T-helper 1 cell treated with Interleukin-12 subunit alpha and Interleukin-12 subunit beta and Interleukin-4 antibody, amounts not matched to agents 30 μg/mL and 1 μg/mL, for 36 hours (primary cell): Measurements from ENCODE around the gene C20orf96.
A peak's percentile ranks its signal among the peaks of the same experiment; 100 is the strongest.
"Not testable (repeated sequence)": the region's sequence is repeated elsewhere in the genome, so short reads cannot be mapped to it uniquely, and the experiment has no call there.

ENCODE experiments used
- H3K27ac Mint-ChIP-seq: one replicate; pipeline ENCODE4 v1.8.0; 2021; ENCODE audit warnings: mild to moderate bottlenecking, mixed read lengths
- H3K27me3 Mint-ChIP-seq: one replicate; pipeline ENCODE4 v1.8.0; 2021; ENCODE audit warnings: low read depth, mixed read lengths
- H3K36me3 Mint-ChIP-seq: one replicate; pipeline ENCODE4 v1.8.0; 2021; ENCODE audit warnings: low read depth, mixed read lengths
- H3K4me1 Mint-ChIP-seq: one replicate; pipeline ENCODE4 v1.8.0; 2021; ENCODE audit warnings: low read depth, mixed read lengths
- H3K4me3 Mint-ChIP-seq: one replicate; pipeline ENCODE4 v1.8.0; 2021; ENCODE audit warnings: mild to moderate bottlenecking, moderate library complexity, mixed read lengths
- H3K9me3 Mint-ChIP-seq: one replicate; pipeline ENCODE4 v1.8.0; 2021; ENCODE audit warnings: mixed read lengths

Gene C20orf96

DNA sequence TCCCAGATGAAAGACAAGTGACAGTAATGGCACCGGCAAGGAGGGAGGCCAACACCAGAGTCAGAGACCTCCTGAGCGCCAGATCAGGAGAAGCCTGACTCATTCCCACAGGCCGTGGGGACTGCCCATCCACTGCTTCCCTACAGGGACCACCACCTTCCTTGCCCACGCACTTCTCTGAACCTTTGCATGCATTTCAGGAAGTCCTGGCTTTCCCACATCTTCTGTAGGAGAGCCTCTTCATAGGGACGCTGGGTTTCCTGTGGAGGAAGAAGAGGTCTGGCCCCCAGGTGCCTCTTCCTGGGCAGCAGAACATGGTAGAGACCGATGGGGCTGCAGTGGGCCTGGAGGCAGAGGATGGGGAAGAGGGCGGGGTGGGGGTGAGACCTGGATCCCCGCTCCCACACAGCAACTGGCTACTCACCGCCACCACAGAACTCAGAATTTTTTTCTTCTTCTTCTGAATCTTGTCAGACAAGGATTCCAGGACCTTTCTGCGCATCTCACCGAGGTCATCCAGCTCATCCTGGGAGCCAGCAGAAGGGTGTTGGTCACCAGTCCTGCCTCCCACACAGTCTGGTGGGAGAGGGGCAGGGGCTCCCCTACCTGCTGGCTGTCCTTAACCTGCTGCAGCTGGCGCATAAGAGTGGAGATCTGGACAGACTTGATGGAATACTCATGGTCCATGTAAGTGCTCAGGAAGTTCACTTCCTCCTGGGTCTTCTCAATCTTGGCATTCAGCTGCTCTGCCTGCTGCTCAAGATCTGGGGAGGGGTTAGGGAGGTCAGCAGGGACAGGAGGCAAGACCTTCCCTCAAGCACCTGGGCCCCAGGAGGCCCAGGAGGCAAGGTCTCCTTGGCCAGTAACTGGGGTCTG lies 13.7 kb downstream of the C20orf96 start:
- H3K27me3 Mint-ChIP-seq = no peaks in the 10 kb centered on the region
- no peak overlapping the region for H3K27ac Mint-ChIP-seq
- H3K4me1 Mint-ChIP-seq = no peaks in the 10 kb centered on the region
- peaks cover 10% of the 10 kb centered on the region for H3K36me3 Mint-ChIP-seq
- H3K4me3 Mint-ChIP-seq = no peak overlapping the region
- no peaks in the 10 kb centered on the region for H3K9me3 Mint-ChIP-seq

DNA sequence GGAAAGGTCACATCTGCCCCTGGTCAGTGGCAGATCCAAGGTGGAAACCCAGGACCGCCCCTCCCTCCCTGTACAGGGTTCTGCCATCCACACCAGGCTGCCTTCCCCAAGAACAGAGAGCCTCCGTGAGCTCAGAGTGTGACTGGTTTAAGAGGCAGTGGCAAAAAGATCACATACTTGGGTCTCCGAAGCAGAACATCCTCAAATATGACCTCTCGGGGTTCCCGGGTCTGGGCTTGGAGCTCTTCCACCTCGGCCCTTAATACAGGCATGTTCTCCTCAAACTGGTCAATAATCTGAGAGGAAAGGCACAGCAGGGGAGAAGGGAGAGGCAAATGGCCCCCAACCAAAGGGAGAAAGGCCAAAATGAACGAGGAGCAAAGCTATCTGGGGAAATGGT lies 14.8 kb downstream of the C20orf96 start:
- Mint-ChIP-seq H3K4me3 (no peak overlapping the region), H3K9me3 (no peaks in the 10 kb centered on the region), H3K4me1 (no peaks in the 10 kb centered on the region), H3K36me3 (peaks cover 8% of the 10 kb centered on the region), H3K27ac (no peak overlapping the region), H3K27me3 (no peaks in the 10 kb centered on the region)

DNA sequence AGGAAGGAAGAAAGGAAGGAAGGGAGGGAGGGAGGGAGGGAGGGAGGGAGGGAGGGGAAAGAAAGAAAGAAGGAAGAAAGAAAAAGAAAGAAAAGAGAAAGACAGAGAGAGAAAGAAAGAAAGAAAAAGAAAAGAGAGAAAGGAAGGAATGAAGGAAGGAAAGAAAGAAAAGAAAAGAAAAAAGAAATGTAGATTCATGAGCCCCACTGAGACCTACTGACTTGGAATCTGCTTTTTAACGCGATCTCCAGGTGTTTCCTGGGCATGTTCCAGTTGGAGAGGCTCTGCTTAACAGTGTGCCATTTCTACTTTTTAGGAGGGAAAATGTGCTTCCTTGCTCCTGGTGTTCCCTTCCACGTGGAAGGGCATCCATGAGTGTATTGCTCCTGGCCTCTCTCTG lies 16.7 kb downstream of the C20orf96 start:
- H3K27me3 Mint-ChIP-seq = no peaks in the 10 kb centered on the region
- peaks cover 8% of the 10 kb centered on the region for H3K36me3 Mint-ChIP-seq
- no peak overlapping the region for H3K27ac Mint-ChIP-seq
- no peak overlapping the region for H3K4me3 Mint-ChIP-seq
- no peaks in the 10 kb centered on the region for H3K9me3 Mint-ChIP-seq
- H3K4me1 Mint-ChIP-seq = no peaks in the 10 kb centered on the region

DNA sequence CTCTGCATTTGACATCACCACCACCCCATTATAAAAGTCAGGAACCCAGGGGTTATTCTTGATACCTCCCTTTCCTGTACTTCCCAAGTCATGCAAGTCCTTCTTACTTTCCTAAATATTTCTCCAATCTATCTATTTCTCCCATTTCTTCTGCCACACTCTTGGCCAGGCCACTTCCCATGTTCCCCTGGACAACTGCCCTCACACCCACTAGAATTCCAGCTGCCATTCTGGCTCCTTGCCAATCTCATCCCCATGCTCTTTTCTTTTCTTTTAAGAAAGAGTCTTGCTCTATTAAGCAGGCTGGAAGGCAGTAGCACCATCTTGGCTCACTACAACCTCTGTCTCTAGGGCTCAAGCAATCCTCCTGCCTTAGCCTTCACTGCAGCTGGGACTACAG lies 17.8 kb downstream of the C20orf96 start:
- Mint-ChIP-seq H3K4me1 (no peaks in the 10 kb centered on the region), H3K27me3 (no peaks in the 10 kb centered on the region), H3K9me3 (no peaks in the 10 kb centered on the region), H3K27ac (no peak overlapping the region), H3K4me3 (no peak overlapping the region), H3K36me3 (peaks cover 5% of the 10 kb centered on the region)

DNA sequence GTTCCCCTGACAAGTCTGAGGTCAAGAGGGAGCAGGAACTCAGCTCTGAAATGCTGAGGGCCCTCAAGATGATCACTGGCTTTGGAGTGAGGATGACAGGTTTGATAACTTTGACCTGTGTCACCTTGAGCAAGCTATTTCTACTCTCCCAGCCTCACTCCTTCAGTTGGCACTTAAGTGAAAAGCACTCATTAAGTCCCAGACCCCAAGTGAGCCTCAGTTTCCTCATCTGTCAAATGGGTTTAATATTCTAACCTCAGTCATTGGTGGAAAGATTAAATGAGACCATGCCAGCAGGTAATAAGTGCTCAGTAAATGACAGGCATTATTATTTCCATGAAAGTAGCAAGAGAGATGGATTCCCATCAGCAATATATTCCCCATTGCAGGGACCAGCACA lies 19.0 kb downstream of the C20orf96 start:
- no peak overlapping the region for H3K27ac Mint-ChIP-seq
- peaks cover 5% of the 10 kb centered on the region for H3K36me3 Mint-ChIP-seq
- H3K9me3 Mint-ChIP-seq = no peaks in the 10 kb centered on the region
- peaks cover 4% of the 10 kb centered on the region for H3K27me3 Mint-ChIP-seq
- peaks cover 7% of the 10 kb centered on the region for H3K4me1 Mint-ChIP-seq
- no peak overlapping the region for H3K4me3 Mint-ChIP-seq

DNA sequence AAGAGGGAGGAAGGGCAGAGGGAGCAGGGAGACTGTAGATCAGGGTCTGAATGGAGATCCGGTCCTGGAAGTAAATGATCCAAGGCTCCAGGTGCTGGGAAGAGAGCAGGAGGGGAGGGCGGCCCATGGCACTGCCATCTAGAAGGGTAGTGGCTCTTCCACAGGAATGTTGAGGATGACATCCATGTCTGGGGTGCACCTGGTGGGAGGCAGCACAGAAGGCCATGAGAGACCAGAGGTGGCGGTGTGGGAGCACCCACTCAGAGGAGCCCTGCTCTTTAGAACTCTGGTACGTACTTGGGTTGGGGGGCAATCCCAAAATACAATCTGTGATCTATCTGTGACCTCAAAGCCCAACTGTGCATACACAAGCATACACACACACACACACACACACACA lies 19.5 kb downstream of the C20orf96 start:
- Mint-ChIP-seq H3K4me1 (peaks cover 10% of the 10 kb centered on the region), H3K4me3 (no peak overlapping the region), H3K9me3 (no peaks in the 10 kb centered on the region), H3K27ac (no peak overlapping the region), H3K27me3 (peaks cover 9% of the 10 kb centered on the region), H3K36me3 (peaks cover 3% of the 10 kb centered on the region)

DNA sequence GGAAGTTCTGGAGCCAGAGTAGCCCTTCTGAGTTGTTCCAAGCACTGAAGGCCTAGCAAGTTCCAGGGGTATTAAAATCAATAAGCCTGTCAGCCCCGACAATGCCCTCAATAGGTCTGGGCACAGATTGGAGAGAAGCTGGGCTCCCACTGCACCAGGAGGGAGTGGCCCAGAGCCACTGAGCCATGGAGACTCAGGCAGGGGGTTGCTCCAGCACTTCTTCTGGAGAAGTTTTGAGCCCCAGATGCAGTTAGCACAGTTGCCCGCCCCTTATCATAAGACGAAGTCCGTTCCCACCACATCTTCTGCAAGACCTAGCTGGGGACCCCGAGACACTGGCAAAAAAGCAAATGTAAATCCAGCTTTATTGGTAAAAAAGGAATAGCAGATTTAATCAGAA lies 20.0 kb downstream of the C20orf96 start:
- peaks cover 10% of the 10 kb centered on the region for H3K4me1 Mint-ChIP-seq
- H3K27ac Mint-ChIP-seq = no peak overlapping the region
- no peaks in the 10 kb centered on the region for H3K9me3 Mint-ChIP-seq
- H3K4me3 Mint-ChIP-seq = no peak overlapping the region
- peaks cover 9% of the 10 kb centered on the region for H3K27me3 Mint-ChIP-seq
- no peaks in the 10 kb centered on the region for H3K36me3 Mint-ChIP-seq

DNA sequence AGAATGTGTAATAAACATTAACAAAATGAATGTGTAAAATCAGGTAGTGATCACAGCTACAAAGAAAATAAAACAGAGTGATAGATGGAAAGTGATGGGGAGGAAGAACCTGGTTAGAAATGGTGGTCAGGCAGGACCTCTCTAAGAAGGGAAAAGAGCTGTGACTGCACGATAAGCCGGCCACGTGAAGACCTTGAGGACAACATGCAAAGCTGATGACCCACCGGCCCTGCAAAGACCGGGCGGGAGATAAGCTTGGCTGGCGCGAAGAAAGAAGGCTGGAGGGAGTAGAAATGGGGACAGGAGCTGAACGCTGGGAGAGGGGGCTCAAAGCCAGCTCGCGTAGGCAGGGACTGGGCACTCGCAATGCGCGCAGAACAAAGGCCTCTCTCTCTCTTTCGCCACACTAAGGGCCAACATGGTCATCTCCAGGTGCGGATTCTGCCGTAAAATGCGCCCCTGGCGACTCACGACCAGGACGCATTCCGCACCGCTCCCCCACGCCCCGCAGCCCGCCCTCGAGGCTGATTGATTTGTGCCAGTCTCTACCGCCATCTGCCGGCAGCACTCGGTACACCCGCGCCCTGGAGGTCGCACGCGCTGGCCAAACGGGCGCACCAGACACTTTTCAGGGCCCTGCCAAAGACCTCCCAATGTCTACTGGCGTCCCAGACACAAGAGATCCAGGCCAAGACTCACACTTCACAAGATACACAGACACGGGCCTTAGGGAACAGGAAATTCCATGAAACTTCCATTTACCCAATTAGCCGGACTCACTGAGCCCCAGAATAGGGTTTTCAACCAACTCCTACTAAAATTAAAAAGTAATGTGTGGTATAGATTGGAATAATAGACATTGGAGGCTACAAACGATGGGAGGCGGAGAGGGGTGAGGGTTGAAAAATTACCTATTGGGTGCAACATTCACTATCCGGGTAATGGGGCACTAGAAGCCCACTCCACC lies 23.7 kb downstream of the C20orf96 start:
- H3K9me3 Mint-ChIP-seq = no peaks in the 10 kb centered on the region
- no peak overlapping the region for H3K27ac Mint-ChIP-seq
- H3K4me3 Mint-ChIP-seq = peak overlapping the region; percentile 80
- no peaks in the 10 kb centered on the region for H3K36me3 Mint-ChIP-seq
- peaks cover 10% of the 10 kb centered on the region for H3K4me1 Mint-ChIP-seq
- peaks cover 13% of the 10 kb centered on the region for H3K27me3 Mint-ChIP-seq

DNA sequence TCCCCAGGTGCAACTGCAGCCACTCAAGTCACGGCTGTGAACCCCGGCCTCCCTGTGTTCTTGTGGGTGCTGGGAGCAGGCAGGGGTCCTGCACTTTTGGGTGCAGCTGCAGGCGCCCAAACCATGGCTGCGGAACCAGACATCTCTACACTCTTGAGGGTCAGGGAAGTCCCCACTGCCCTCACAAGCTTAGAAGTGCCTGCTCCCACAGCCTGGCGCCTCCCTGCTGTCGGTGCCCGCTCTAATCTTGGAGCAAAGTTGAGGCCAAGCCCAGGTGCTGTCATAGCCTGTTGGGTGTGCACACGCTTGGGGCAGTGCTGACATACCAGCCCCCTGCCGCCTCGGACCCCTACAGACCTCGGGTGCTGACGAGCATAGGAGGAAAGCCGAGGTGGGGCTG lies 26.8 kb downstream of the C20orf96 start:
- H3K4me3 Mint-ChIP-seq = no peak overlapping the region
- H3K27me3 Mint-ChIP-seq = peaks cover 13% of the 10 kb centered on the region
- no peaks in the 10 kb centered on the region for H3K9me3 Mint-ChIP-seq
- no peaks in the 10 kb centered on the region for H3K36me3 Mint-ChIP-seq
- H3K4me1 Mint-ChIP-seq = peaks cover 15% of the 10 kb centered on the region
- no peak overlapping the region for H3K27ac Mint-ChIP-seq

DNA sequence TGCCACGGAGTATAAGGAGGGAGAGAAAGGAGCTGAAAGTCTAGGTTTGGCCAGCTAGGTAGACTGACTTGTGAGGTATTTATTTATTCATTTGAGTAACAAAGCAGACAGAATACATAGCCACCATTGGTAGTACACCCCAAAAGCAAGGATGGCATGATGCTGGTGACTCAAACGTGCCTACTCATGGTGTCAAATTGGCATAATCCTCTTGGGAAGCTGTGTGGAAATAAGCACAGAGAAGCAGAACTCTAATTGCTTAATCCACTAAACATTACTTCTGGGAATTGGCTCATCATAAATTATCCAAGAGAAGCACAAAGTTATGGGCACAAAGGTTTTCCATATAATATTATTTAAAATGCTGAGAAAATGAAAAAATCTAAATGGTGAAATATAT lies 30.6 kb downstream of the C20orf96 start:
- H3K4me1 Mint-ChIP-seq = peaks cover 10% of the 10 kb centered on the region
- H3K36me3 Mint-ChIP-seq = no peaks in the 10 kb centered on the region
- H3K9me3 Mint-ChIP-seq = no peaks in the 10 kb centered on the region
- no peak overlapping the region for H3K27ac Mint-ChIP-seq
- H3K4me3 Mint-ChIP-seq = no peak overlapping the region
- no peaks in the 10 kb centered on the region for H3K27me3 Mint-ChIP-seq

DNA sequence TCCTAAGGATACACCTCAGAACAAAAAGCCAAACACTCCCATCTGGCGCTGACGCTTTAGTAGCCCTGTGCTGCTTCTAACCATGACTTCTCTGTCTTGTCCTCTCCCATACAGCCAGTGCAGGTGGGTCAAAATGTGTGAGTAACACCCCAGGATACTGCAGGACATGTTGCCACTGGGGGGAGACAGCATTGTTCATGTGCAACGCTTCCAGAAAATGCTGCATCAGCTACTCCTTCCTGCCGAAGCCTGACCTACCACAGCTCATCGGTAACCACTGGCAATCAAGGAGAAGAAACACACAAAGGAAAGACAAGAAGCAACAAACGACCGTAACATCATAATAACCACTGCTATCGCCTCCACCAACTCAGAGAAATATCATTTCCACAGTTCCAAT lies 31.6 kb downstream of the C20orf96 start:
- H3K4me1 Mint-ChIP-seq = peaks cover 10% of the 10 kb centered on the region
- H3K36me3 Mint-ChIP-seq = no peaks in the 10 kb centered on the region
- H3K4me3 Mint-ChIP-seq = no peak overlapping the region
- H3K27ac Mint-ChIP-seq = no peak overlapping the region
- no peaks in the 10 kb centered on the region for H3K9me3 Mint-ChIP-seq
- H3K27me3 Mint-ChIP-seq = no peaks in the 10 kb centered on the region

DNA sequence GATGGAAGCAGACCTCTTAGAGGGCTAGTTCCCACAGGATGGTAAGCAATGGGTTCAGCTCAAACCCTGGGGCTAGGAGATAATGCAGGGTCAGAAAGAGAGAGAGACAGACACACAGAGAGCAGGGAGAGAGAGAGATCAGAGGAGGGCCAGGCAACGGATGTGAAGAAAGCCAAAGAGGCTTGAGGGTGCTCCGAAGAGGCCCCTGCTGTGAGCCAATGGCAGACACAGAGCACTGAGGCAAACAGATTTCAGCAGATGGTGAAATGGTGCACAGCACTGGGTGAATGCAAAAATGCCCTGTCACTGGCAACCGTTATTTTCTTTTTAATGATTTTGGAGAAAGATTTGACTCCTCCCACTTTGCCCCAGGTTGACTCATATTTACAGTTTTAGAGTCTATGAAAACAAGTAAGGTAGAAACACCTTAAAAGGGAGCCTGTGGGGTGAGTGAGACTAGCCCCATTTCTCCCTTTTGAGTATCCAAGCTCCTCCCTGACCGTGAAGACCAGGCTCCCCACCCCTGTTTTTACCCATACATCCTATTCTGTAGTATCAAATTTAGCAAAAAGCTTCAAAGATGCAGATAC lies 32.2 kb downstream of the C20orf96 start:
- Mint-ChIP-seq H3K9me3 (no peaks in the 10 kb centered on the region), H3K27ac (no peak overlapping the region), H3K27me3 (no peaks in the 10 kb centered on the region), H3K4me3 (no peak overlapping the region), H3K36me3 (no peaks in the 10 kb centered on the region), H3K4me1 (peaks cover 10% of the 10 kb centered on the region)

DNA sequence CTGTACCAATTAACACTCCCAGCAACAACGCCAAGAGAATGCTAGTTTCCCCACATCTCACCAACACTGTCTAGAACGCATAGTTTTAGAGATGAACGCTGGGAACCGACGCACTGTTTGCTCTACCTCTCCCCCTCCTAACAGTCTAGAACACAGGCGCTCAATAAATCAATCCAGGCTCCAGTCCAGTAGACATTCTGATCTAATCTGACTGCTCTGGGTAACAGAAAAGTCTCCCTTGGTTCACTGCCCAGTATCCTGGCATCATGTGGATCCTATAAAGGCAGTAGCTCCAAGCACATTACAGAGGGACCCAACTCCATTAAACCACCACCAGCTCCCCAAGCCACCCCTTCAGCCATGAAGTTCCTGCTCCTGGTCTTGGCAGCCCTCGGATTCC lies 33.1 kb downstream of the C20orf96 start, which contains the start of gene DEFB132:
TSS of gene DEFB132 (plus strand) at position 306 of the 400 bp plus-strand sequence. CDS start at position 361, 55 bp downstream.
- H3K4me1 Mint-ChIP-seq = peaks cover 10% of the 10 kb centered on the region
- no peak within 1 kb of the TSS for H3K27ac Mint-ChIP-seq
- H3K4me3 Mint-ChIP-seq = no peak within 1 kb of the TSS
- no peaks in the 10 kb centered on the region for H3K27me3 Mint-ChIP-seq
- no peaks in the 10 kb centered on the region for H3K9me3 Mint-ChIP-seq
- no peaks in the 10 kb centered on the region for H3K36me3 Mint-ChIP-seq

DNA sequence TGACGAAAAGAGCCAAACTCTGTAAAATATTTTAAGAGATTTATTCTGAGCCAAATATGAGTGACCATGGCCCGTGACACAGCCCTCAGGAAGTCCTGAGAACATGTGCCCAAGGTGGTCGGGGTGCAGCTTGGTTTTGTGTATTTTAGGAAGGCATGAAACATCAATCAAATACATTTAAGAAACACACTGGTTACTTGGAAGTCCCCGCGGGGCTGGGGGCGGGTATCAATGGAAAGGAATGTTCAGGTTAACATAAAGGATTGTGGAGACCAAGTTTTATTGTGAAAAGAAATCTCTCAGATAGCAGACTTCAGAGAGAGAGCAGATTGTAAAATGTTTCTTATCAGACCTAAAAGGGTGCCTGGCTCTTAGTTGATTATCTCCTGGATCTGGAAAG lies 37.1 kb downstream of the C20orf96 start:
- H3K4me3 Mint-ChIP-seq, H3K27me3 Mint-ChIP-seq, H3K4me1 Mint-ChIP-seq, H3K36me3 Mint-ChIP-seq, H3K27ac Mint-ChIP-seq, H3K9me3 Mint-ChIP-seq: not testable (repeated sequence)
